K562 (cell line): ENCODE measurements around the gene NCBP2. TPM values are rescaled to one million over a fixed set of nuclear protein-coding genes. Genes with fewer than 3 reads are reported as not detected.

ENCODE experiments used
- ATAC-seq: fragments of 200-7000 bp; cut with Tn5 transposase; 3 replicates; pipeline ENCODE4 v1.9.1; 2020; ENCODE audit warnings: moderate library complexity
- BruUV-seq: library from RNA; stranded (reverse); fragments of 400-500 nt; replicated peaks from 2 replicates; lab custom pipeline; 2021; lab: Mats Ljungman, UMichigan
- CTCF ChIA-PET: fragments of 300-600 bp; formaldehyde crosslinking; extraction: SDS; loops from one replicate; lab custom pipeline; 2021; ENCODE audit warnings: low intra/inter-chr PET ratio; lab: Yijun Ruan, JAX
- POLR2A ChIA-PET: fragments of 300-600, 350-650 bp; sonication (Branson Sonifier 250); formaldehyde crosslinking; extraction: SDS; loops from one replicate; lab custom pipeline; 2021; ENCODE audit warnings: antibody characterized with exemption, inconsistent platforms; lab: Yijun Ruan, JAX
- DNase-seq, 4 experiments: peaks; one replicate each; pipeline versions ENCODE4 v3.0.0 to v3.0.0-alpha.2; 2011 to 2018; ENCODE audit warnings: low spot score in 3 of 4, mixed read lengths in 3 of 4; ENCODE audit errors: extremely low read depth in 1 of 4
- FAIRE-seq: peaks from 2 replicates; lab custom pipeline; 2011; peaks lifted over from hg19 to GRCh38; lab: Jason Lieb, UNC
- H2AFZ ChIP-seq: 2 replicates; pipeline ENCODE4 v1.6.0; 2011; ENCODE audit warnings: low read depth, low read length, control low read depth, inconsistent platforms
- H3K27ac ChIP-seq: fragments of 200-600 bp; 3 replicates; pipeline ENCODE4 v1.8.0; 2011; ENCODE audit warnings: low read depth, mild to moderate bottlenecking, control low read depth, inconsistent platforms, low read length, moderate library complexity, mixed read lengths; ENCODE audit errors: extremely low read depth
- H3K27me3 ChIP-seq, 2 experiments: fragments of 300-600 bp in 1 of 2; 2 replicates in 1 of 2; 3 replicates in 1 of 2; pipeline versions ENCODE4 v1.6.0 to v1.8.0; 2011; ENCODE audit warnings: inconsistent platforms in 2 of 2, low read length in 2 of 2, mild to moderate bottlenecking in 1 of 2, mixed read lengths in 1 of 2, moderate library complexity in 1 of 2; ENCODE audit not compliant: control insufficient read depth in 2 of 2, insufficient read depth in 2 of 2
- H3K36me3 ChIP-seq: fragments of 300-600 bp; 3 replicates; pipeline ENCODE4 v1.8.0; 2011; ENCODE audit warnings: mild to moderate bottlenecking, low read length, inconsistent platforms; ENCODE audit not compliant: control insufficient read depth, insufficient read depth
- H3K4me1 ChIP-seq, 2 experiments: fragments of 200-600 bp in 1 of 2; replicated peaks in 1 of 2; 2 replicates in 1 of 2; 3 replicates in 1 of 2; pipeline versions ENCODE4 v1.5.1 to v1.8.0; 2011; ENCODE audit warnings: inconsistent platforms in 2 of 2, low read length in 2 of 2, mild to moderate bottlenecking in 1 of 2, mixed read lengths in 1 of 2, moderate library complexity in 1 of 2; ENCODE audit not compliant: control insufficient read depth in 2 of 2, insufficient read depth in 2 of 2
- H3K4me2 ChIP-seq: 2 replicates; pipeline ENCODE4 v1.6.1; 2011; ENCODE audit warnings: low read length, control low read depth, inconsistent platforms, mixed read lengths; ENCODE audit not compliant: insufficient read depth
- H3K4me3 ChIP-seq: fragments of 200-600 bp; sonication (generic), shearing (Covaris generic); 2 replicates; pipeline ENCODE4 v1.5.1; 2016; ENCODE audit warnings: control low read depth, inconsistent platforms
- H3K79me2 ChIP-seq: fragments of 200-600 bp; 3 replicates; pipeline ENCODE4 v1.8.0; 2011; ENCODE audit warnings: low read length, inconsistent platforms; ENCODE audit not compliant: control insufficient read depth, insufficient read depth
- H3K9ac ChIP-seq, 2 experiments: 2 replicates each; pipeline versions ENCODE4 v1.6.0 to v1.6.1; 2011; ENCODE audit warnings: low read depth in 2 of 2, low read length in 2 of 2, control low read depth in 1 of 2, inconsistent platforms in 1 of 2, mild to moderate bottlenecking in 1 of 2, mixed read lengths in 1 of 2; ENCODE audit not compliant: insufficient read depth in 1 of 2
- H3K9me1 ChIP-seq: one replicate; pipeline ENCODE4 v1.6.0; 2011; ENCODE audit warnings: inconsistent platforms, mild to moderate bottlenecking, low read length, moderate library complexity; ENCODE audit not compliant: control insufficient read depth, insufficient read depth
- H3K9me3 ChIP-seq: replicated peaks from 2 replicates; pipeline ENCODE4 v1.5.1; 2011; ENCODE audit warnings: low read depth, low read length, inconsistent platforms; ENCODE audit not compliant: control insufficient read depth, insufficient read depth
- H4K20me1 ChIP-seq: replicated peaks from 2 replicates; pipeline ENCODE4 v1.6.1; 2011; ENCODE audit warnings: low read length, inconsistent platforms, mixed read lengths; ENCODE audit not compliant: control insufficient read depth, insufficient read depth
- ARNT ChIP-seq, 2 experiments: fragments of 450-650 bp; IDR thresholded peaks; 2 replicates each; pipeline ENCODE4 v1.6.1; 2016; ENCODE audit warnings: mild to moderate bottlenecking in 1 of 2
- KAT8 ChIP-seq: fragments of 450-650 bp; IDR thresholded peaks from 2 replicates; pipeline ENCODE4 v1.6.1; 2016; ENCODE audit warnings: low read depth, mild to moderate bottlenecking
- KDM4B ChIP-seq, 2 experiments: fragments of 450-650 bp in 1 of 2; sonication (generic) in 1 of 2; IDR thresholded peaks; 2 replicates each; pipeline ENCODE4 v1.6.1; 2016 to 2017; ENCODE audit warnings: borderline replicate concordance in 2 of 2, antibody characterized with exemption in 1 of 2, low read depth in 1 of 2, mild to moderate bottlenecking in 1 of 2
- NFATC3 ChIP-seq: fragments of 450-650 bp; IDR thresholded peaks from 2 replicates; pipeline ENCODE4 v1.6.1; 2017; ENCODE audit warnings: mild to moderate bottlenecking
- PHF21A ChIP-seq: fragments of 450-650 bp; IDR thresholded peaks from 2 replicates; pipeline ENCODE4 v1.6.1; 2017; ENCODE audit warnings: low read depth, borderline replicate concordance
- SRSF7 ChIP-seq: fragments of 200-400 bp; formaldehyde crosslinking; optimal IDR thresholded peaks from 2 replicates; pipeline ENCODE3; 2017; ENCODE audit warnings: mild to moderate bottlenecking, low read depth, low read length
- YBX1 ChIP-seq: fragments of 450-650 bp; IDR thresholded peaks from 2 replicates; pipeline ENCODE4 v1.7.1; 2016; ENCODE audit warnings: mild to moderate bottlenecking
- ZNF282 ChIP-seq: sonication (generic); formaldehyde crosslinking; IDR thresholded peaks from 2 replicates; pipeline ENCODE4 v1.8.1; 2023; ENCODE audit warnings: missing genetic modification reagents
- WGBS: fragments of 100-300 bp; shearing (Covaris generic); methylation state at CpG from one replicate; pipeline ENCODE4 v1.1.6; 2016; ENCODE audit warnings: low coverage, mixed read lengths; ENCODE audit not compliant: insufficient coverage; ENCODE audit errors: missing lambda C conversion rate; 5-methylcytosine and 5-hydroxymethylcytosine counted together
- in situ Hi-C: fragments of 300-500 bp; cut with MboI; formaldehyde crosslinking; loops from 4 replicates; pipeline ENCODE4 v1.15.0; 2018; ENCODE audit warnings: inconsistent platforms, mixed read lengths
- intact Hi-C: fragments of 100-400 bp; cut with micrococcal nuclease; formaldehyde crosslinking; loops from 2 replicates; pipeline ENCODE4 v1.14.2; 2022
- polyA plus RNA-seq, 8 experiments: library from polyadenylated mRNA; depleted of rRNA in 4 of 8; stranded (reverse) in 5 of 8; unstranded in 3 of 8; fragments of >200 nt; fragmentation: Nextera tagmentation in 2 of 8; fragmentation: Illumina TruSeq in 1 of 8; extraction: Ambion mirVana in 2 of 8; extraction: Trizol in 1 of 8; gene quantifications; 2 replicates each; pipeline versions ENCODE4 v1.2.1 to v1.2.3, GENCODE V29; 2011 to 2014; ENCODE audit warnings: inconsistent platforms in 1 of 8, missing spikeins in 1 of 8
- total RNA-seq, 7 experiments: library from RNA; depleted of rRNA in 6 of 7; stranded (reverse); fragments of >200 nt in 6 of 7; fragmentation: Illumina TruSeq in 2 of 7; extraction: Trizol in 2 of 7; gene quantifications; 2 replicates each; pipeline versions ENCODE4 v1.2.1 to v1.2.3, GENCODE V29; 2011 to 2021; ENCODE audit warnings: low replicate concordance in 1 of 7
- TF ChIP-seq, protein P1 (sequence below): fragments of 250-450 bp; sonication (Bioruptor Pico); IDR thresholded peaks from 2 replicates; pipeline ENCODE4 v1.5.0; 2021; ENCODE audit warnings: mild to moderate bottlenecking, moderate library complexity
- TF ChIP-seq, protein P2 (sequence below): IDR thresholded peaks from 3 replicates; pipeline ENCODE4 v1.6.1; 2011; ENCODE audit warnings: borderline replicate concordance, mild to moderate bottlenecking, moderate library complexity; ENCODE audit not compliant: insufficient read length; ENCODE audit errors: extremely low read depth

The NCBP2 gene
- total and polyA plus RNA-seq, 9 of the 15 experiments (the other 6 are each of a cell fraction or from before 2014, with no cell fraction given): 56.4 to 102 (median 82.3) TPM

DNA sequence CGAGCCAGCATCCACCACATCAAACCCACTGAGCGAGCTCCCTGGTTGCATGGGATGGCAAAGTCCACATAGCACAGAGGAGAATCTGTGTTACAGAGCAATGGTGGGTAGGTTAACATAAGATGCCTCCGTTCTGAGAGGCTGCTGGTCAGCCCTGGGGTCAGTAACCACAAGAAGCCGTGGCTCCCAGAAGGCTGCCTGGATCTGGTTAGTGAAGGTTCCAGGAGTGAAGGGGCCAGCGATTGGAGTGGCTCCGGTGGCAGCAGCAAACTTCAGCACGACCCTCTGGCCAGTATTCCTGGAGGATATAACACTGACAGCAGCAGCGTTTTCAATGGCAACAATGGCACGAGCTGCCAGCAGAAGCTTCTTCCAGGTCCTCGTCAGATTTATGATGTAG, 44.7 kb upstream of the NCBP2 start:
- DNase-seq (no peak), ATAC-seq (no peak), FAIRE-seq (no peak)
- H3K27me3 ChIP-seq: no peaks in the 10 kb centered on the region
- H3K9ac ChIP-seq: no peak overlapping the region
- H3K79me2 ChIP-seq: no peaks in the 10 kb centered on the region
- H3K36me3 ChIP-seq: no peaks in the 10 kb centered on the region
- ChIA-PET CTCF (no interaction called here), POLR2A (interaction anchor here (0.9 kb wide), 1 partner anchor 94 kb away, joined by 5 read pairs; no protein-coding TSS in a partner anchor)
- no peak overlapping the region for H3K27ac ChIP-seq
- peak overlapping the region; percentile 81; the same call in 1 of the 2 replicates for H2AFZ ChIP-seq
- BruUV-seq: no TSS peak
- H3K9me3 ChIP-seq: peaks cover 6% of the 10 kb centered on the region
- H4K20me1 ChIP-seq: 0 out of 2 replicates have a peak, but pooled peaks cover 4% of the 10 kb centered on the region
- no peak overlapping the region for H3K4me2 ChIP-seq
- TF ChIP-seq KDM4B (IDR thresholded peaks at IDR 0.05; ENCODE audit: borderline replicate concordance in 2 of 2, low read depth in 1 of 2) (no peak), NFATC3 (no peak), SRSF7 (no peak), ARNT (IDR thresholded peaks at IDR 0.05) (no peak), KAT8 (no peak), YBX1 (no peak), ZNF282 (CRISPR knock-in tag) (no peak), PHF21A (no peak)
- TF ChIP-seq, protein P1, sequence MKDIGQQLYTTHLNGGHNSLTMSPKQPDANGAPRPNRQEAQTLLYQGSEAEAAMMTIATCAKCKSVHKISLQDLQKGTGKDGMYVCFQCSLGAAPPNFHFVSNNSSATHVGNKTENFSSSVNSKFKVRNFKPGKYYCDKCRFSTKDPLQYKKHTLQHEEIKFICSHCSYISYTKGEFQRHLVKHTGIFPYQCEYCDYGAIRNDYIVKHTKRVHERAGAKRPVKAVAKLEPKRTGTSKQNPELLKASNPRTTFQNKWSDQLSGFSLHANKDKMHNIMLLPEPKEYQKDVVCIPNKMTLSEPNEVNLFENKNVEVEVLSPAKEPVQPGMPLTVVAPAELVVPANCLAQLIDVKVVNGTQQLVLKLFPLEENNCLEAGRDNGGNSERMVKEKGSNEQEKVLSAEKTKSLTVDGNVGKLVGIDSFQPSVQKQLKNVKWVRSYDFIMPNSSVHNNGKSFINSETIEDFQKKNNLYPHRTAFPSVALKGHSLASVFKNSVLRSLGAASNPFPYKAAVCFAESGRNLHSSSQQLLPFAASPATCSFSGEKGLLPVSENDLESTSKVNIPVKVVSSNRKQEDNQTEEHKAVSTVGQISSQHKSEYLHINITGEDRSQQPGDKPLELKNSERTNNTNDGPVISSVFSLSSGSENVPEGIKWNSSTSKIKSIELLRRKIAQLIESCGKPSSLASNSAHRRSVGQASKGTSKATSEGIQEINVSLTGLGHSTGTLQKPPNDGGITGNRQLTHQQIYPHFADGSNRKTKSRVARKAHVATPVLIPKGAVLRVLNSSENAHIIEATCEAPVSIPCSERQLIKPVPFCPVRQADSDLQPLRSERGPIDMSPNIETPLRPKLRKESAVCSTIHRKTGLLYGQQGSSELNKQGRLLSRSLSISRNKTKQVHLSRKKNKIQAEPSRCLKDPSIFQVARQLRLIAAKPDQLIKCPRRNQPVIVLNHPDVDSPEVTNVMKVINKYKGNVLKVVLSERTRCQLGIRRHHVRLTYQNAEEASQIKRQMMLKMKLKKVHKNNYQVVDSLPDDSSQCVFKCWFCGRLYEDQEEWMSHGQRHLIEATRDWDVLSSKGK (CRISPR knock-in tag): no peak
- TF ChIP-seq, protein P2, sequence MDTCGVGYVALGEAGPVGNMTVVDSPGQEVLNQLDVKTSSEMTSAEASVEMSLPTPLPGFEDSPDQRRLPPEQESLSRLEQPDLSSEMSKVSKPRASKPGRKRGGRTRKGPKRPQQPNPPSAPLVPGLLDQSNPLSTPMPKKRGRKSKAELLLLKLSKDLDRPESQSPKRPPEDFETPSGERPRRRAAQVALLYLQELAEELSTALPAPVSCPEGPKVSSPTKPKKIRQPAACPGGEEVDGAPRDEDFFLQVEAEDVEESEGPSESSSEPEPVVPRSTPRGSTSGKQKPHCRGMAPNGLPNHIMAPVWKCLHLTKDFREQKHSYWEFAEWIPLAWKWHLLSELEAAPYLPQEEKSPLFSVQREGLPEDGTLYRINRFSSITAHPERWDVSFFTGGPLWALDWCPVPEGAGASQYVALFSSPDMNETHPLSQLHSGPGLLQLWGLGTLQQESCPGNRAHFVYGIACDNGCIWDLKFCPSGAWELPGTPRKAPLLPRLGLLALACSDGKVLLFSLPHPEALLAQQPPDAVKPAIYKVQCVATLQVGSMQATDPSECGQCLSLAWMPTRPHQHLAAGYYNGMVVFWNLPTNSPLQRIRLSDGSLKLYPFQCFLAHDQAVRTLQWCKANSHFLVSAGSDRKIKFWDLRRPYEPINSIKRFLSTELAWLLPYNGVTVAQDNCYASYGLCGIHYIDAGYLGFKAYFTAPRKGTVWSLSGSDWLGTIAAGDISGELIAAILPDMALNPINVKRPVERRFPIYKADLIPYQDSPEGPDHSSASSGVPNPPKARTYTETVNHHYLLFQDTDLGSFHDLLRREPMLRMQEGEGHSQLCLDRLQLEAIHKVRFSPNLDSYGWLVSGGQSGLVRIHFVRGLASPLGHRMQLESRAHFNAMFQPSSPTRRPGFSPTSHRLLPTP: no peak
- intact Hi-C loops (no loop called here), in situ Hi-C loops (loop anchor here (25.0 kb wide), 1 partner anchor 525 kb away; no protein-coding TSS in a partner anchor)
- 75% methylated on average over 10 of the region's 10 CpGs for WGBS
- H3K9me1 ChIP-seq: peaks cover 4% of the 10 kb centered on the region
- H3K4me1 ChIP-seq: peaks cover 18 to 36% of the 10 kb centered on the region in 2 experiments
- H3K4me3 ChIP-seq: no peak overlapping the region
